ENCODE data around the gene DDA1.

DNA sequence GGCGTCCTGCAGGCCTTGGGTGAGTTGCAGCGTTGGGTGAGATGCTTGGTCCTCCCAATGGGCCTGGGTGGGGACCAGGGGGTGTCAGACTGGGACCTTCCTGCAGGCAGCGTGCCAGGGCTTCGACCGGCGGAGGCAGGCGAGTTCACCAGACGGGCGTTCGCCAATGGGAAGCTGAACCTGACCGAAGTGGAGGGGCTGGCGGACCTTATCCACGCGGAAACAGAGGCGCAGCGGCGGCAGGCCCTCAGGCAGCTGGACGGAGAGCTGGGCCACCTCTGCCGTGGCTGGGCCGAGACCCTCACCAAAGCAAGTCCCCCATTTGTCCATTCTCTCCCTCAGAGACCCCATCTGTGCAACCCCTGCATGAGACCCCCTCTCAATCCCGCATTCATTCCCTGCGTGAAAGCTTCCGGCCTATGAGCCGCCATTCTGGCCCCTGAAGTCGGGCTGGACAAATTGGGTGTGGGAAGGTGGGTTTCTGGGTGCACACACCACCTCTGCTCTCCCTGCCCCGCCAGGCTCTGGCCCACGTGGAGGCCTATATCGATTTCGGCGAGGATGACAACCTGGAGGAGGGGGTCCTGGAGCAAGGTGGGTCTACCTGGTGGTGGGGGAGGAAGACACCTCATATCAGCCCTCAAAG, 29.2 kb downstream of the DDA1 start:
- TF ChIP-seq POLR2A (IDR thresholded peaks at IDR 0.05) (no peak), POLR2AphosphoS5 (IDR thresholded peaks at IDR 0.05) (no peak)
